Stimulated activated memory B cell treated with anti-CD40 and anti-IgM and Interleukin-4, amounts not matched to agents 10 μg/mL and 1 μg/mL and 100 μg/mL, for 72 hours (primary cell): ENCODE results near the gene CAV2.
A peak's percentile ranks its signal among the peaks of the same experiment; 100 is the strongest.
"Not testable (repeated sequence)": the region's sequence is repeated elsewhere in the genome, so short reads cannot be mapped to it uniquely, and the experiment has no call there.

Experiments
- ATAC-seq: fragments of 150-1000 bp; cut with Tn5 transposase; 2 replicates; pipeline ENCODE4 v1.10.0; 2021
- H3K27ac Mint-ChIP-seq: one replicate; pipeline ENCODE4 v1.8.0; 2022; ENCODE audit warnings: mild to moderate bottlenecking, mixed read lengths
- H3K27me3 Mint-ChIP-seq: one replicate; pipeline ENCODE4 v1.8.0; 2022; ENCODE audit warnings: mixed read lengths
- H3K36me3 Mint-ChIP-seq: one replicate; pipeline ENCODE4 v1.8.0; 2022; ENCODE audit warnings: mixed read lengths
- H3K4me1 Mint-ChIP-seq: one replicate; pipeline ENCODE4 v1.8.0; 2022; ENCODE audit warnings: mixed read lengths
- H3K4me3 Mint-ChIP-seq: one replicate; pipeline ENCODE4 v1.8.0; 2022; ENCODE audit warnings: mild to moderate bottlenecking, moderate library complexity, mixed read lengths
- H3K9me3 Mint-ChIP-seq: one replicate; pipeline ENCODE4 v1.8.0; 2022; ENCODE audit warnings: mixed read lengths

CAV2 gene, protein sequence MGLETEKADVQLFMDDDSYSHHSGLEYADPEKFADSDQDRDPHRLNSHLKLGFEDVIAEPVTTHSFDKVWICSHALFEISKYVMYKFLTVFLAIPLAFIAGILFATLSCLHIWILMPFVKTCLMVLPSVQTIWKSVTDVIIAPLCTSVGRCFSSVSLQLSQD

DNA sequence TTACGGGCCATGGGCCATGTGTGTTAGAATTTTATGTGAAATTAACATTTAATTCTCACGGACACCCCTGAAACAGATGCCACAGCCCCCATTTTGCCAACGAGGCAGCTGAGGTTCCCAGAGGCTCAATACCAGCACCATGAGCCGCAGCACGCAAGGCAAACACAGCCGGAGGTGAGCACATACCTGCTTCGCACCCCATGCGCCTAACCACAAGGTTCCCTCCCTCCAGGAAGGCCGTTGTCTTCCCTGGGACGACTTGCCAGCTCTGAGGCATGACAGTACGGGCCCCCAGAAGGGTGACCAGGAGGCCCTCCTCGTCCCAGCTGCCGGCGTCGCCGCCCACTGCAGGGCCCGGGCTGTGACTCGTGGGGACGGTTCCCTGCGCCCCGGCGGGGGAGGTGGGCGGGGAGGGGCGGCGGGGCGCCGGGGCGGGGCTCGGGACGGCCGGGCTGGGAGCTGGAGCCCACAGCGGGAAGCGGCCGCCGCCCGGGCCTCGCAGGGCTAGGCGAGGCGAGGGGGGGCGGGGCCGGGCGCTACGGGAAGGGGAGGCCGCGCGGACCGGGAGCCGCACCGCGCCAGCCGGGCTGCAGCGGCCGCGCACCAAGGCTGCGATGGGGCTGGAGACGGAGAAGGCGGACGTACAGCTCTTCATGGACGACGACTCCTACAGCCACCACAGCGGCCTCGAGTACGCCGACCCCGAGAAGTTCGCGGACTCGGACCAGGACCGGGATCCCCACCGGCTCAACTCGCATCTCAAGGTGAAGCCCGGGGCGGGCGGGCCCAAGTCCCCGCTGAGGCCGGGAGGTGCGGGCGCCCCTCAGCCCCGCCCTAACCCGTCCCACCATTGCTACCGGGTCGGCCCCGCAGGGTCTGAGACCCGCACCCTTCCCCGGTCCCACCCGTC lies at the start of gene CAV2:
CAV2 (plus strand) TSS at position 571 of the 910 bp plus-strand sequence; CDS start at position 615, 44 bp downstream.
- H3K36me3 Mint-ChIP-seq = no peaks in the 10 kb centered on the region
- peaks cover 19% of the 10 kb centered on the region for H3K4me1 Mint-ChIP-seq
- H3K27ac Mint-ChIP-seq = no peak within 1 kb of the TSS
- H3K27me3 Mint-ChIP-seq = peaks cover 37% of the 10 kb centered on the region
- ATAC-seq = peak; percentile 69
- no peaks in the 10 kb centered on the region for H3K9me3 Mint-ChIP-seq
- peak within 1 kb of the TSS; percentile 73 for H3K4me3 Mint-ChIP-seq

DNA sequence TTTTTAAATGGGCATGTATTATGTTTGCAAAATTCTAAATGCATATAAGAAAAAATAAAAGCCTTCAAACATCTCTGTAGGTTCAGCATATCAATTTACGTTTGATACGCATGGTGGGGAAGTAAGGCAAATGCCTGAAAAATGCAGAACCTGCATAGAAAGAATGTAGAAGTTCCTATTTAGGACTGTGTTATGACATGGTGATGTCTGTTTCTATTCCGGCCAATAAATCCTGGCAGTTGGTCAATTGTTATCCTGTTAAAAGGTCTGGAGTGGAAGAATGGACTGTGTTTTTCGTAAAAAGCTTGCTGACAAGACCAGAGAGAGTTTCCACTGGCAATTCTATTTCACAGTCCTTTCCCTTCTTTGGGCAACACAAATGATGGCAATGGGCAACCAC lies 49.6 kb upstream of the CAV2 start:
- Mint-ChIP-seq H3K27me3 (peaks cover 15% of the 10 kb centered on the region), H3K4me1 (no peaks in the 10 kb centered on the region), H3K4me3 (no peak overlapping the region), H3K27ac (no peak overlapping the region), H3K9me3 (no peaks in the 10 kb centered on the region), H3K36me3 (no peaks in the 10 kb centered on the region)
- ATAC-seq = no peak

DNA sequence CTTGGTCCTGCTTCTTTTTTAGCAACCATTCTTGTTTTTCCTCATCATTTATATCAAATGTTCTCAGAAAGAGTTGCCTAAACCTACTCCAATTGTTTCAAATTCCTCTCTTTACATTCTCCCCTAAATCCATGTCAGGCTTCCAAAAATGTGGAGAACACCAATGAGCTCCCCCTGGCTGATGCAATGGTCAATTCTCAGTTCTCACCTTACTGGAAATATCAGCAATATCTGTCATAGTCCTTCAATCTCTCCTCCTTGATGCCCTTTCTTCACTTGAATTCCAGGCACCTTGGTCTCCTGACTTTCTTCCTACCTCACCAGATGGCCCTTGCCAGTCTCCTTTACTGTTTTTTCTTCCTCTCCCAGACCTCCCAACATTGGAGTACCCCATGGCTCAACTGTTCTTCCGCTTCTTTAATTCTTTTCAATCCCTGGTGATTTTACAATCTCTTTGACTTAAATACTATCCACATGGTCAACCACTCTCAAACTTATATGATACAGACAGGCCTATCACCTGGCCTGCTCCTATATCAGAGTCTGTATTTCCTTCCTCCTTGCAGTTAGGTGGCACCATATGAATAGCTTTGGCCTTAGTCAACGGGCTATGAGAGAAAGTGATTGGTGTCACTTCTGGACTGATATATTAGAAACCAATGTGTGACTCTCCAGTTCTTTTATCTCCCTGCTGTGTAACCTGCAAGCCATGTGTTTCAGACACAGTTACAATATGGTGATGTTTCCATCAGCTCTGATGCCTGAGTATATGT lies 47.4 kb upstream of the CAV2 start:
- peaks cover 6% of the 10 kb centered on the region for H3K27me3 Mint-ChIP-seq
- H3K4me3 Mint-ChIP-seq = no peak overlapping the region
- no peak for ATAC-seq
- no peaks in the 10 kb centered on the region for H3K9me3 Mint-ChIP-seq
- H3K27ac Mint-ChIP-seq = no peak overlapping the region
- H3K4me1 Mint-ChIP-seq = no peaks in the 10 kb centered on the region
- no peaks in the 10 kb centered on the region for H3K36me3 Mint-ChIP-seq

DNA sequence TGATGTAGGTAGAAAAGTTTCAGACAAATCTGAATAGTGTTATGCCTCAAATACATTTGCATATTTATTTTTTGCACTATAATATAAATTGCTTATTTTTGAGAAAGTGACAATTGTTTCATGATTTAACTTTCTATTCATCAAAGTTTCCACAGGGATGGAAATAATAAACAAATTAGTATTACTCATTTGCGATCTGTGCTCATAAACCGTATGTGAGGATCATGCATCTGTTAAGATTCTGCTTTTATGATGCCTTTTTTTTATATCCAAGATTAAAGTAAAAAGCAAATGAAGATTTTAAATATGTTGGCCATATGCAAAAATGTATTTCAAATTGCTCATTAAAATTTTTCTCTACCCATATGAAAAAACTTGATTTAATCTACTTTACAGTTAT lies 45.2 kb upstream of the CAV2 start:
- ATAC-seq = no peak
- Mint-ChIP-seq H3K4me1 (no peaks in the 10 kb centered on the region), H3K27me3 (peaks cover under 1% of the 10 kb centered on the region), H3K36me3 (no peaks in the 10 kb centered on the region), H3K4me3 (no peak overlapping the region), H3K27ac (no peak overlapping the region), H3K9me3 (no peaks in the 10 kb centered on the region)

DNA sequence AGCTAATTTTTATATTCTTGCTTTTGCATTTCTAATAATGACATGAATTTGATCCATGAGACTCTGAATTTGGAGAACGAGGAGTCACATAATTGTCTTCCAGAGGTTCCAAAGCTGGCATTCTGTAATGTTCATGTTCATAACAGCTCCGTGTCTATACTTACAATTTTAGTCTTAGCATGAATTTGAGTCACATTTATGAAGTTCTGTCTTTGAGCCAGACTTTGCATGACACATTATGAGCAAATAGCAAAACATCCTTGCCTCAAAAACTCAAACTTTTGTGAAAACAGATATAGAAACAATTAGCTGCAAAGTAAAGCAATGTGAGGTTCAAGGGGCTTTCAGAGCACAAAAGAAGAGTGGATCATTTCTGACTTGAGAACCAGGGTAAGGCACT lies 44.5 kb upstream of the CAV2 start:
- Mint-ChIP-seq H3K9me3 (no peaks in the 10 kb centered on the region), H3K36me3 (no peaks in the 10 kb centered on the region), H3K27me3 (no peaks in the 10 kb centered on the region), H3K27ac (no peak overlapping the region), H3K4me3 (no peak overlapping the region), H3K4me1 (no peaks in the 10 kb centered on the region)
- ATAC-seq = no peak

DNA sequence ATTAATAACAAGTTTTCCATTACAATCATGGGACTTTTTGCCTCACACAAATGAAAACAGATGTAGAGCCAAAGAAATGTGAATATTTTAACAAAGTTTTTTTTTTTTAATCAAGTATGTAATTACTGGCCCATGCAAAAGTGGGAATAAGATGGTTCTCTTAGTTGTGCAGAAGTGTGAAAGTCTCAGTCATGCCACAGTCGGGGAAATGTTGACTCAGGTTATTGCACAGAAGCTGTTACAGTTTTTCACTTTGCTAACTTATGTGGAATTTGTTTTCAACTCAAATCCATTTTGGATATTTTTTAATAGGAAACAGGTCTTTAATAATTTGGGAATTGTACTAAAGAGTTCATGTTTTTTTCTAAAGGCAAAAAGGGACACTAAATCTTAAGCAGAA lies 44.0 kb upstream of the CAV2 start:
- no peaks in the 10 kb centered on the region for H3K36me3 Mint-ChIP-seq
- no peaks in the 10 kb centered on the region for H3K27me3 Mint-ChIP-seq
- ATAC-seq = no peak
- no peak overlapping the region for H3K27ac Mint-ChIP-seq
- no peaks in the 10 kb centered on the region for H3K9me3 Mint-ChIP-seq
- H3K4me1 Mint-ChIP-seq = no peaks in the 10 kb centered on the region
- no peak overlapping the region for H3K4me3 Mint-ChIP-seq

DNA sequence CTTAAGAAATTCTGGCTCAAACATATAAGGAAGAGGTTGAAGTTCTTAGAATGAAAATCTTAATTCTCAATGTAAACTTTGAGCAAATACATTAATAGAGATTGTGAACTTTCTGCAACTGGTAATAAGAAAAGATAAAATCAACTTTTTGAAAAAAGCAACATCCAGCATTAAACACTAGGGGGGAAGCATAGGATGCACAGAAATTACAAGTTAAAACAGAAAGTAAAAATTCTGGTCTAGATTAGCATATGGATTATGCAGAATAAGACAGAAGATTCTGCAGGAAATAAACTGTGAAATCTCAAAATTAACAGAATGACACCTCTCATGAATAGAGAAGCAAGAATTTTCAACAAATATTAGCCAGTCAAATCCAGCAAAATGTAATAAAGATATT lies 38.0 kb upstream of the CAV2 start:
- no peak for ATAC-seq
- no peak overlapping the region for H3K27ac Mint-ChIP-seq
- H3K36me3 Mint-ChIP-seq = no peaks in the 10 kb centered on the region
- H3K27me3 Mint-ChIP-seq = no peaks in the 10 kb centered on the region
- H3K4me3 Mint-ChIP-seq = no peak overlapping the region
- no peaks in the 10 kb centered on the region for H3K4me1 Mint-ChIP-seq
- H3K9me3 Mint-ChIP-seq = no peaks in the 10 kb centered on the region

DNA sequence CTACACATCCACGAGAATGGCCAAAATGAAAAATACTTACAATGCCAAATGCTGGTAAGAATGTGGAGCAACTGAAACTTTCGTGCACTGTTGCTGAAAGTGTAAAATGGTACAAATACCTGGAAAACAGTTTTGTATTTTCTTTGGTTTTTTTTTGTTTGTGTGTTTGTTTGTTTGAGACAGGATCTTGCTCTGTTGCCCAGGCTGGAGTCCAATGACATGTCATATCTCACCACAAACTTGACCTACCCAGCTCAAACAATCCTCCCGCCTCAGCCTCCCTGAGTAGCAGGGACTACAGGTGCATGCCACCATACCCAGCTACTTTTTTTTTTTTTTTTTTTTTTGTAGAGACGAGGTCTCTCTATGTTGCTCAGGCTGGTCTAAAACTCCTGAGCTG lies 35.6 kb upstream of the CAV2 start:
- no peaks in the 10 kb centered on the region for H3K36me3 Mint-ChIP-seq
- H3K27me3 Mint-ChIP-seq = no peaks in the 10 kb centered on the region
- no peak overlapping the region for H3K4me3 Mint-ChIP-seq
- H3K9me3 Mint-ChIP-seq = no peaks in the 10 kb centered on the region
- ATAC-seq = no peak
- no peaks in the 10 kb centered on the region for H3K4me1 Mint-ChIP-seq
- H3K27ac Mint-ChIP-seq = no peak overlapping the region

DNA sequence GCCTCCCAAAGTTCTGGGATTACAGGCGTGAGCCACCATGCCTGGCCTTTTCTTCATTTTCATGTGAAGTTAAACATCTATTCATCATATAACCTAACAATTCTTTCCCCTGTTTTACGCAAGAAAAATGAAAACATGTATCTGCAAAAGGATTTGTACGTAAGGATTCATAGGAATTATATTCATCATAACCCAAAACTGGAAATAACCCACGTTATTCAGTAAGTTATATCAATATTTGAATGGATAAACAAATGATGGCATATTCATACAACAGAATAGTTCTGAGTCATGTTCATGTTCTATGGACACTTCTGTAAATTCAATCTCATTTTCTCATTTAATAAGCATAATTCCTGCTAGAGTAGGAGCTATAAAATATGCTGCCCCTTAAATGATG lies 35.2 kb upstream of the CAV2 start:
- no peaks in the 10 kb centered on the region for H3K36me3 Mint-ChIP-seq
- H3K9me3 Mint-ChIP-seq = no peaks in the 10 kb centered on the region
- H3K27me3 Mint-ChIP-seq = no peaks in the 10 kb centered on the region
- H3K4me1 Mint-ChIP-seq = no peaks in the 10 kb centered on the region
- no peak for ATAC-seq
- H3K4me3 Mint-ChIP-seq = no peak overlapping the region
- H3K27ac Mint-ChIP-seq = no peak overlapping the region

DNA sequence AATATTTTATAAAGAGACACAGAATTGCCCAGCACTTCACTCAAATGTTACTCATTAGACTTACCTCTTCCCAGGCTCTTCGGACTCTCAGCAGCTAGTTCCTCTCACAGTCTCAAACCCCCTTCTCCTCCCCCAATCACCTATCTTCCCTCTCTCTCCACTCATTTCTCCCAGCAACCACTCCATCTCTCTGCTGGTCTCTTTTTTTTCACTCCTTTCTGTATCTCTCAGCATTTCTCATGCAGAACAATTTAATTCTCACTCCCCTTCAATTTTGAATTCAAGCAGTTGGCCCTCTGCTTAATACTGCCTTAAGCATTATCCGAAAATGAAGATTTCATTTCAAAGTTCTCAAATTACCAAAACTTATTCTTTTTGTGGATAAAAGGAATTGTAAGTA lies 34.4 kb upstream of the CAV2 start:
- no peak overlapping the region for H3K27ac Mint-ChIP-seq
- ATAC-seq = no peak
- no peaks in the 10 kb centered on the region for H3K27me3 Mint-ChIP-seq
- H3K36me3 Mint-ChIP-seq = no peaks in the 10 kb centered on the region
- no peaks in the 10 kb centered on the region for H3K4me1 Mint-ChIP-seq
- no peaks in the 10 kb centered on the region for H3K9me3 Mint-ChIP-seq
- no peak overlapping the region for H3K4me3 Mint-ChIP-seq

DNA sequence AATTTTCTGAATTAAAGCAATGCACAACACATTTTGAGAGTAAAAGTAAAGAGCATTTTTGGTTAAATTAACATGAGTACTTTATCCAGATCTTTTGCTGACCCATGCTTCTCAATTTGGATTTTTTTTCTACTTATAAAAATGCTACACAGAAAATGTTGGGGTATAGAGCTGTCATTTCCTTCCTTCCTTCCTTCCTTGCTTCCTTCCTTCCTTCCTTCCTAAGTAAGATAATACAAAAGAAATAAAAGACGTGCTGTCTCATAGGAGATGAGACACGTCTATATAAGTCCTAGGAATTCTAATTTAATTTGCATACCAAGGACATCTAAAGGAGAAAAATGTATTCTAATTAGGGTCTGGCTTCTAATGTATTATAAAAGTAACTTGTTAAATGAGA lies 31.0 kb upstream of the CAV2 start:
- Mint-ChIP-seq H3K9me3 (no peaks in the 10 kb centered on the region), H3K36me3 (no peaks in the 10 kb centered on the region), H3K4me3 (no peak overlapping the region), H3K4me1 (no peaks in the 10 kb centered on the region), H3K27me3 (peaks cover 33% of the 10 kb centered on the region), H3K27ac (no peak overlapping the region)
- ATAC-seq = no peak

DNA sequence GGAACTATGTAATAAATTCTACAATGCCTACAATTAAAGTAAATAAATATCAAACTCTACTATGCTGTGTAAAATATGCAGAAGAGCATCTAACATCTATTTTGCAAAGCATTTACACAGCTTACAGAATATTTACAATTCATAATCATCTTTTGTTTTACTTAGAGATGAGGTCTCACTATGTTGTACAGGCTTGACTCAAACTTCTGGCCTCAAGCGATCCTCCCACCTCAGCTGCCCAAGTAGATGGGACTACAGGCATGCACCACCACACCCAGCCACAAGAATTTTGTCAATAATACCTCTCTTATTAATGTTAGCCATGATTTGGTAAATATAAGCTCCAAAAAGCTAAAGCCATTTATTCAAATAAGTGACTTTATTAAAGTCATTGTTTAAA lies 21.9 kb upstream of the CAV2 start:
- H3K4me1 Mint-ChIP-seq = no peaks in the 10 kb centered on the region
- no peak overlapping the region for H3K27ac Mint-ChIP-seq
- H3K9me3 Mint-ChIP-seq = peaks cover 4% of the 10 kb centered on the region
- no peak for ATAC-seq
- H3K27me3 Mint-ChIP-seq = peaks cover 32% of the 10 kb centered on the region
- no peaks in the 10 kb centered on the region for H3K36me3 Mint-ChIP-seq
- no peak overlapping the region for H3K4me3 Mint-ChIP-seq

DNA sequence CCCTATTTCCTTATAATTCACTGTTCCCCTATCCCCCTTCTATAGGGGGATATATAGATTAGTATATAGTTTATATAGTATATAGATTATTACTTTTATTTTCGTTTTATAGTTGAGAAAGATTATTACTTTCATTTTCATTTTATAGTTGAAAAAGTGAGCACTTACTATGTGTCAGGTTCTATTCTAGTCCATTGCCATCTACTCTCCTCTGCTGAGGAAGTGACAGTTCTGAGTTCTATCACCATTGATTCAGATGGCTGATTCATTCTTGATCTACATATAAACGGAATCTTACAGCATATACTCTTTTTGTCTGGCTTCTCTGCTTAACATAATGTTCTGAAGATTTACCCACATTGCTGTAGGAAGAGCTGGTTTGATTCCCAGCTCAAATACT lies 20.7 kb upstream of the CAV2 start:
- no peak for ATAC-seq
- H3K4me3 Mint-ChIP-seq = no peak overlapping the region
- H3K9me3 Mint-ChIP-seq = peaks cover 4% of the 10 kb centered on the region
- no peaks in the 10 kb centered on the region for H3K4me1 Mint-ChIP-seq
- peaks cover 28% of the 10 kb centered on the region for H3K27me3 Mint-ChIP-seq
- no peaks in the 10 kb centered on the region for H3K36me3 Mint-ChIP-seq
- H3K27ac Mint-ChIP-seq = no peak overlapping the region

DNA sequence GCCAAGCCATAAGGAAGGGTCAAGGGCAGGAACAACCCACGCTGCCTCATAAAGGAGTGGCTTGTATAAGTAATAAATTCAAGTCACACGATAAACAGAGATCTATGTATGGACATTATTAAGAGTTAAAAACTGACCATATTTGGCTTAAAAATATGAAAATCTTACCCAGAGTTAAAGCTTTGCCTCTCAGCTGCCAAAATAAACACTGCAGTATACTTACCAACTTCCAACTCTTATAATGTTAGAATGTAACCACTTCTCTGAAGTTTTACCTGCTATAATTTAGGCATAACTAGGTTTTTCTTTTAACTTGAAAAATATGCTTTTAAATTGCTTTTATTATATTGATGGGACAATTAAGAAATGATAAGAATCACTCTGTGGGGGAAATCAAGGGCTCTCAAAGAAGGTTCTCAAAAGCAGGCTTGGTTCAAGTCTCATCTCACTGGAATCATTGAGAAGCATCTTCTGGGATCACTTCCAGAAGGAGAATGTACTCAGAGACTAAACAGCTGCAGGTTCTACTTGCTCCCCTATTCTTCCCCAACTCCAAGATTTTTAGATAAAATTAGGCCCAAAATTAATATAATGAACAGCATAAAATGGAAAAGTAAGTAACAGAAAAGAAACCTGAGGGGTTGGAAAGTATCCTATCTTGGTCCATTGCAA lies 16.1 kb upstream of the CAV2 start:
- Mint-ChIP-seq H3K4me1 (no peaks in the 10 kb centered on the region), H3K4me3 (no peak overlapping the region), H3K27me3 (peaks cover 24% of the 10 kb centered on the region), H3K9me3 (no peaks in the 10 kb centered on the region), H3K27ac (no peak overlapping the region), H3K36me3 (no peaks in the 10 kb centered on the region)
- no peak for ATAC-seq

DNA sequence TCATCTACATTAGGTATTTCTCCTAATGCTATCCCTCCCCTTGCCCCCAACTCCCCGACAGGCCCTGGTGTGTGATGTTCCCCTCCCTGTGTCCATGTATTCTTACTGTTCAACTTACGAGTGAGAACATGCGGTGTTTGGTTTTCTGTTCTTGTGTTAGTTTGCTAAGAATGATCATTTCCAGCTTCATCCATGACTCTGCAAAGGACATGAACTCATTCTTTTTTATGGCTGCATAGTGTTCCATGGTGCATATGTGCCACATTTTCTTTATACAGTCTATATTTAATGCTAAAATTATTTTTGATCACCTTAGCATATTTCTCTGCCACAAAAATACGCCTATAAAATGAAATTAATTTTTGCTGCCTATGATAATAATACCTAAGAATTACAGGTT lies 15.1 kb upstream of the CAV2 start:
- not testable (repeated sequence) for H3K9me3 Mint-ChIP-seq, H3K27ac Mint-ChIP-seq, H3K4me1 Mint-ChIP-seq, ATAC-seq, H3K4me3 Mint-ChIP-seq, H3K36me3 Mint-ChIP-seq
- peaks cover 24% of the 10 kb centered on the region for H3K27me3 Mint-ChIP-seq
